Epithelial cell of esophagus (primary cell): Measurements from ENCODE around the gene ATP6V1G3.

ENCODE experiments used
- DNase-seq: peaks from one replicate; pipeline ENCODE4 v3.0.0; 2010; ENCODE audit warnings: low read depth
- H3K4me3 ChIP-seq: 2 replicates; pipeline ENCODE4 v1.5.1; 2011; ENCODE audit warnings: mild to moderate bottlenecking, low read length, control low read depth
- CTCF ChIP-seq: IDR thresholded peaks from 2 replicates; pipeline ENCODE4 v1.5.1; 2011; ENCODE audit warnings: low read depth, mild to moderate bottlenecking, low read length, control low read depth, inconsistent platforms; ENCODE audit not compliant: insufficient read depth; ENCODE audit errors: missing control alignments

ATP6V1G3 gene

GRCh38 chr1:198497326-198498102, 43.0 kb downstream of the ATP6V1G3 start:
- no peak for TF ChIP-seq CTCF
- DNase-seq: peak; percentile 42
- H3K4me3 ChIP-seq: no peak overlapping the region

GRCh38 chr1:198496216-198497143, 44.0 kb downstream of the ATP6V1G3 start:
- peak; percentile 56 for DNase-seq
- TF ChIP-seq CTCF: no peak
- no peak overlapping the region for H3K4me3 ChIP-seq

GRCh38 chr1:198495631-198496030, 44.8 kb downstream of the ATP6V1G3 start:
- no peak overlapping the region for H3K4me3 ChIP-seq
- DNase-seq: no peak
- TF ChIP-seq CTCF: no peak

- DNase-seq: no peak
- TF ChIP-seq CTCF: no peak
- no peak overlapping the region for H3K4me3 ChIP-seq
Measured at GRCh38 chr1:198494658-198495103, 45.8 kb downstream of the ATP6V1G3 start.

GRCh38 chr1:198494139-198494538, 46.3 kb downstream of the ATP6V1G3 start:
- DNase-seq: no peak
- H3K4me3 ChIP-seq: no peak overlapping the region
- TF ChIP-seq CTCF: no peak

GRCh38 chr1:198493329-198493728, 47.2 kb downstream of the ATP6V1G3 start:
- no peak for DNase-seq
- no peak for TF ChIP-seq CTCF
- no peak overlapping the region for H3K4me3 ChIP-seq

GRCh38 chr1:198492872-198493271, 47.6 kb downstream of the ATP6V1G3 start:
- no peak for TF ChIP-seq CTCF

More at GRCh38 chr1:198492872-198493271, 47.6 kb downstream of the ATP6V1G3 start:
- no peak overlapping the region for H3K4me3 ChIP-seq
- peak; percentile 54 for DNase-seq
